Measurements from ENCODE around the gene FAAH.
A peak's percentile ranks its signal among the peaks of the same experiment; 100 is the strongest.

- TF ChIP-seq, protein P1, sequence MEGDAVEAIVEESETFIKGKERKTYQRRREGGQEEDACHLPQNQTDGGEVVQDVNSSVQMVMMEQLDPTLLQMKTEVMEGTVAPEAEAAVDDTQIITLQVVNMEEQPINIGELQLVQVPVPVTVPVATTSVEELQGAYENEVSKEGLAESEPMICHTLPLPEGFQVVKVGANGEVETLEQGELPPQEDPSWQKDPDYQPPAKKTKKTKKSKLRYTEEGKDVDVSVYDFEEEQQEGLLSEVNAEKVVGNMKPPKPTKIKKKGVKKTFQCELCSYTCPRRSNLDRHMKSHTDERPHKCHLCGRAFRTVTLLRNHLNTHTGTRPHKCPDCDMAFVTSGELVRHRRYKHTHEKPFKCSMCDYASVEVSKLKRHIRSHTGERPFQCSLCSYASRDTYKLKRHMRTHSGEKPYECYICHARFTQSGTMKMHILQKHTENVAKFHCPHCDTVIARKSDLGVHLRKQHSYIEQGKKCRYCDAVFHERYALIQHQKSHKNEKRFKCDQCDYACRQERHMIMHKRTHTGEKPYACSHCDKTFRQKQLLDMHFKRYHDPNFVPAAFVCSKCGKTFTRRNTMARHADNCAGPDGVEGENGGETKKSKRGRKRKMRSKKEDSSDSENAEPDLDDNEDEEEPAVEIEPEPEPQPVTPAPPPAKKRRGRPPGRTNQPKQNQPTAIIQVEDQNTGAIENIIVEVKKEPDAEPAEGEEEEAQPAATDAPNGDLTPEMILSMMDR (IDR thresholded peaks at IDR 0.05), result peak; percentile 66 to 95 (median 78)
- no peak for TF ChIP-seq POLR2A (IDR thresholded peaks at IDR 0.05)
Measured at GRCh38 chr1:46442317-46443161, 48.4 kb downstream of the FAAH start.
